Vagina (tissue), 2 donors: Measurements from ENCODE around the gene GRIK2. TPM values are rescaled to one million over a fixed set of nuclear protein-coding genes. Genes with fewer than 3 reads are reported as not detected.

Source experiments
- DNase-seq, 2 donors: peaks; one replicate each; pipeline ENCODE4 v3.0.0-alpha.2; 2017; ENCODE audit errors: extremely low spot score in 2 of 2
- H3K27ac ChIP-seq: fragments of 200-600 bp; sonication (generic); one replicate; pipeline ENCODE4 v1.5.1; 2019
- H3K27me3 ChIP-seq: fragments of 200-600 bp; sonication (generic); one replicate; pipeline ENCODE4 v1.5.1; 2019
- H3K36me3 ChIP-seq, 2 donors: fragments of 200-600 bp; sonication (generic); one replicate each; pipeline ENCODE4 v1.5.1; 2017 to 2019
- H3K4me1 ChIP-seq: fragments of 200-600 bp; sonication (generic); one replicate; pipeline ENCODE4 v1.5.1; 2019
- H3K4me3 ChIP-seq, 2 donors: fragments of 200-600 bp; sonication (generic); 1 replicate in 1 of 2; 2 replicates in 1 of 2; pipeline ENCODE4 v1.5.1; 2016 to 2019
- H3K9me3 ChIP-seq: fragments of 200-600 bp; sonication (generic); one replicate; pipeline ENCODE4 v1.5.1; 2019
- CTCF ChIP-seq, 3 experiments: fragments of 450-650 bp in 2 of 3; fragments of 200-600 bp in 1 of 3; sonication (generic) in 1 of 3; IDR thresholded peaks; one replicate each; pipeline ENCODE4 v1.5.1; 2017 to 2019; ENCODE audit warnings: antibody characterized with exemption in 3 of 3, mild to moderate bottlenecking in 2 of 3, moderate library complexity in 2 of 3
- POLR2A ChIP-seq, 2 donors: fragments of 450-650 bp; IDR thresholded peaks; one replicate each; pipeline ENCODE4 v1.6.1; 2017; ENCODE audit warnings: antibody characterized with exemption in 2 of 2, mild to moderate bottlenecking in 2 of 2, moderate library complexity in 2 of 2
- POLR2AphosphoS5 ChIP-seq, 2 donors: sonication (generic); formaldehyde crosslinking; IDR thresholded peaks; one replicate each; pipeline ENCODE4 v1.9.0; 2017; ENCODE audit warnings: antibody characterized with exemption in 2 of 2, mild to moderate bottlenecking in 2 of 2, low read depth in 1 of 2; ENCODE audit not compliant: insufficient read depth in 1 of 2
- intact Hi-C: fragments of 100-400 bp; cut with DNase I; formaldehyde crosslinking; loops from one replicate; pipeline ENCODE4 v1.15.1; 2023
- total RNA-seq: library from RNA; depleted of rRNA; stranded (reverse); fragments of >200 nt; gene quantifications from one replicate; pipeline ENCODE4 v1.2.3, GENCODE V29; 2016

GRIK2 gene
- total RNA-seq, 1 donor from 2014 or later, result 8.8 TPM

GRCh38 chr6:101961357-101961756 lies 567.8 kb downstream of the GRIK2 start:
- H3K27me3 ChIP-seq, result no peaks in the 10 kb centered on the region
- intact Hi-C loops, result no loop called here
- no peak for TF ChIP-seq POLR2AphosphoS5 (IDR thresholded peaks at IDR 0.05; ENCODE audit: insufficient read depth in 1 of 2, low read depth in 1 of 2)
- no peak for TF ChIP-seq POLR2A (IDR thresholded peaks at IDR 0.05)
- TF ChIP-seq CTCF (IDR thresholded peaks at IDR 0.05), result no peak
- H3K4me3 ChIP-seq, result no peak overlapping the region
- H3K4me1 ChIP-seq, result no peaks in the 10 kb centered on the region
- DNase-seq, result no peak
- no peaks in the 10 kb centered on the region for H3K36me3 ChIP-seq
- no peaks in the 10 kb centered on the region for H3K9me3 ChIP-seq
- no peak overlapping the region for H3K27ac ChIP-seq

GRCh38 chr6:101980924-101981323 lies 587.4 kb downstream of the GRIK2 start:
- Histone ChIP-seq H3K4me3 (no peak overlapping the region), H3K4me1 (no peaks in the 10 kb centered on the region), H3K9me3 (no peaks in the 10 kb centered on the region), H3K36me3 (no peaks in the 10 kb centered on the region), H3K27me3 (no peaks in the 10 kb centered on the region), H3K27ac (no peak overlapping the region)
- intact Hi-C loops, result no loop called here
- DNase-seq, result no peak
- TF ChIP-seq POLR2A (IDR thresholded peaks at IDR 0.05), result no peak
- no peak for TF ChIP-seq CTCF (IDR thresholded peaks at IDR 0.05)
- no peak for TF ChIP-seq POLR2AphosphoS5 (IDR thresholded peaks at IDR 0.05; ENCODE audit: insufficient read depth in 1 of 2, low read depth in 1 of 2)

GRCh38 chr6:101986476-101986875 lies 593.0 kb downstream of the GRIK2 start:
- DNase-seq, result no peak
- no peak overlapping the region for H3K27ac ChIP-seq
- H3K9me3 ChIP-seq, result no peaks in the 10 kb centered on the region
- H3K4me1 ChIP-seq, result no peaks in the 10 kb centered on the region
- no peaks in the 10 kb centered on the region for H3K27me3 ChIP-seq
- H3K4me3 ChIP-seq, result no peak overlapping the region
- no peaks in the 10 kb centered on the region for H3K36me3 ChIP-seq
- TF ChIP-seq POLR2AphosphoS5 (IDR thresholded peaks at IDR 0.05; ENCODE audit: insufficient read depth in 1 of 2, low read depth in 1 of 2), result no peak
- TF ChIP-seq CTCF (IDR thresholded peaks at IDR 0.05), result no peak
- TF ChIP-seq POLR2A (IDR thresholded peaks at IDR 0.05), result no peak
- intact Hi-C loops, result no loop called here

- Histone ChIP-seq H3K4me1 (no peaks in the 10 kb centered on the region), H3K9me3 (no peaks in the 10 kb centered on the region), H3K27ac (no peak overlapping the region), H3K4me3 (no peak overlapping the region), H3K27me3 (no peaks in the 10 kb centered on the region), H3K36me3 (no peaks in the 10 kb centered on the region)
- no peak for DNase-seq
- intact Hi-C loops, result no loop called here
- no peak for TF ChIP-seq POLR2AphosphoS5 (IDR thresholded peaks at IDR 0.05; ENCODE audit: insufficient read depth in 1 of 2, low read depth in 1 of 2)
- no peak for TF ChIP-seq CTCF (IDR thresholded peaks at IDR 0.05)
- no peak for TF ChIP-seq POLR2A (IDR thresholded peaks at IDR 0.05)
These were observed 598.8 kb downstream of the GRIK2 start for GRCh38 chr6:101992286-101992685.

GRCh38 chr6:101994521-101994920 lies 601.0 kb downstream of the GRIK2 start:
- no peak overlapping the region for H3K27ac ChIP-seq
- intact Hi-C loops, result no loop called here
- DNase-seq, result no peak
- H3K9me3 ChIP-seq, result no peaks in the 10 kb centered on the region
- H3K4me3 ChIP-seq, result no peak overlapping the region
- TF ChIP-seq POLR2A (IDR thresholded peaks at IDR 0.05) (no peak), CTCF (IDR thresholded peaks at IDR 0.05) (no peak), POLR2AphosphoS5 (IDR thresholded peaks at IDR 0.05; ENCODE audit: insufficient read depth in 1 of 2, low read depth in 1 of 2) (no peak)
- no peaks in the 10 kb centered on the region for H3K4me1 ChIP-seq
- no peaks in the 10 kb centered on the region for H3K27me3 ChIP-seq
- H3K36me3 ChIP-seq, result no peaks in the 10 kb centered on the region
